GM12872 (cell line): ENCODE data around the gene LRRC3C.

Experiments used
- CTCF ChIP-seq: IDR thresholded peaks from 3 replicates; pipeline ENCODE4 v1.5.1; 2011; ENCODE audit warnings: low read depth, mild to moderate bottlenecking, low read length, moderate library complexity; ENCODE audit not compliant: insufficient read depth

Gene LRRC3C

GRCh38 chr17:39949028-39949427 lies 21.5 kb downstream of the LRRC3C start:
- no peak for TF ChIP-seq CTCF

DNA sequence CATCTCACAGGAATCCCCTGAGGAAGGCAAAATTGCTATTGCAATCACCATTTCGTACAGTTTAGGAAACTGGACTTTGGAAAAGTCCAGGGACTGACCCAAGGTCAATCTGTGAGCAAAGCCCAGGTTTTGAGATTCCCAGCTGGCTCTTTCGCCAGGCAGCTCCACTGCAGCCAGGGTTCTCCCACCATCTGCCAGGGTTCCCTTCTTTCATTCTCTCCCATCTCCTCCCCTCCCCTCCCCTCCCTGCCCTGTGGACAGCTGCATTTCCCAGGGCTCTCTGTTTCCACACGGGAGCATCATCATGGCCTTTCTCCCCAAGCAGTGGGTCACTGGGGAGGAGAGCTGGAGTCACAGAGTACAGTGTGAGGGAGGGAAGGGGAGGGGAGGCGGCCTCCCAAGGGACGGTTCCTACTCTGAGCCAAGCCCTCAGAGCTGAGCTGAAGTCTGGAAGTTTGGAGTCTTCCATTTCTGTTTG lies 23.4 kb downstream of the LRRC3C start:
- no peak for TF ChIP-seq CTCF

DNA sequence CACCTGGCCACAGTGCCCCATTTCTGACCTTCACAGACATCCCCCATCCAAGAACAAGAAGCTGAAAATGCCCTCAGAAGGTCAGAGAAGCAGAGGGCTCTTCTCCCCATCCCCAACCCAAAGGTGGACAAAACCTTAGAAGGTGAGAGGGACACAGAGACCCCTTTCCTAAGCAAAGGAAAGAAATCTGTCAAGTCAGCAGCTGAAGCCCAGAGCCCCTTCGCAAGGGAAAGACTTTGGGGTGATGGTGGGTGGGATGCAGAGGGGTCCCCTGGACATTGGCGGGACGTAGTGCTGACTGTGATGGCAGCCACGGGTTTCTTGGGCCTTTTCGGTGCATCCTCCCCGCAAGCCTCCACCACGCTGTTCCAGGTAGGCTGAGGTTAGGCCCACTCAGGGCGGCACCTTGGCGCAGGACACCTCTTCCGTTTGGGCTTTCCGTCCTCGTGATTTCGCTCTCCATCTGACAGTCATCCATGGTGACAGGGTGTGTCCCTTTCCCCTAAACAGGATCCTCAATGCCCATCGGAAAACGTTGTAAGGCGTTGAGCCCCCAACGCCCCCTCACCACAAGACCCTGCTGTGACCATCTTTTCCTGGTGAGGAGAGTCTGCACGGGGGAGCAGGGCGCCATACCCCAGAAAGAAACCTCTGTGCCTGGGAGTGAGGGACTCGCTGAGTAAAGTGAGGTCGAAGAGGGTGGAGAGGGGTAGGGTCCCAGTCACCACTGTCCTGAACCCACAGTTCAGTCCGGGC lies 24.6 kb downstream of the LRRC3C start:
- TF ChIP-seq CTCF, result no peak

- TF ChIP-seq CTCF, result no peak
Measured at GRCh38 chr17:39952680-39953470, 25.3 kb downstream of the LRRC3C start.

- TF ChIP-seq CTCF, result no peak
Measured at GRCh38 chr17:39953471-39953888, 25.9 kb downstream of the LRRC3C start.

DNA sequence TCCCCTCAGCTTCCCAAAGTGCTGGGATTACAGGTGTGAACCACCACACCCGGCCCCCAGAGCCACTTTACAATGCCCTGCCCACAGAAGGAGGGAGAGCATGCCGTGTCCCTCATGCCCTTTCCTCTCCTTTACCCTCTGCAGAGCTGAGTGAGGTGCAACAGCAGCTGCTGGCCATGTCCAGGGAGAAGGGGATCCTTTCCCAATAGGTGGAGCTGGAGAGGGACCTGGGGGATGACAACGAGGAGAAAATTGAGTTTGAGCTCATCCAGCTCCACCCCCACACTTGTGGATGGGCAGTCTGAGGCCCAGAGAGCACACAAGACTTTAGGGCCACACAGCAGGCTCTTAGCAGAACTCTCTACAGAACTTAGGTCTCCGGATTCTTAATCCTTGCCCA lies 27.3 kb downstream of the LRRC3C start:
- no peak for TF ChIP-seq CTCF

GRCh38 chr17:39955726-39956225 lies 28.2 kb downstream of the LRRC3C start:
- TF ChIP-seq CTCF, result no peak
